ENCODE data around the gene SCUBE1.

- TF ChIP-seq POLR2A (IDR thresholded peaks at IDR 0.05; ENCODE audit: low read depth), result no peak
- TF ChIP-seq CTCF (IDR thresholded peaks at IDR 0.05), result no peak
- no peak for TF ChIP-seq EP300 (IDR thresholded peaks at IDR 0.05)
These were observed 93.2 kb downstream of the SCUBE1 start for GRCh38 chr22:43249789-43250471.
